Trophoblast cell (in vitro differentiated cells and primary cell): ENCODE measurements around the gene NCOA7.

Experiments used
- DNase-seq, 2 donors: peaks; one replicate each; pipeline ENCODE4 v3.0.0-alpha.2; 2016
- H2AFZ ChIP-seq: 2 replicates; pipeline ENCODE4 v1.6.1; 2013; ENCODE audit warnings: low read length, moderate library complexity, mild to moderate bottlenecking; ENCODE audit not compliant: insufficient read depth, poor library complexity
- H2AK5ac ChIP-seq: 2 replicates; pipeline ENCODE4 v1.6.1; 2013; ENCODE audit warnings: mild to moderate bottlenecking, low read length
- H2BK120ac ChIP-seq: 2 replicates; pipeline ENCODE4 v1.6.1; 2013; ENCODE audit warnings: low read length, mild to moderate bottlenecking, moderate library complexity; ENCODE audit not compliant: insufficient read depth, poor library complexity
- H2BK12ac ChIP-seq: 2 replicates; pipeline ENCODE4 v1.6.1; 2013; ENCODE audit warnings: mild to moderate bottlenecking, low read length, moderate library complexity
- H2BK5ac ChIP-seq: 2 replicates; pipeline ENCODE4 v1.6.1; 2013; ENCODE audit warnings: low read length, low read depth, moderate library complexity, mild to moderate bottlenecking; ENCODE audit not compliant: poor library complexity
- H3K14ac ChIP-seq: 2 replicates; pipeline ENCODE4 v1.6.1; 2013; ENCODE audit warnings: mild to moderate bottlenecking, low read length
- H3K18ac ChIP-seq: 2 replicates; pipeline ENCODE4 v1.6.1; 2013; ENCODE audit warnings: mild to moderate bottlenecking, low read length
- H3K23ac ChIP-seq: 2 replicates; pipeline ENCODE4 v1.6.1; 2013; ENCODE audit warnings: low read length
- H3K27ac ChIP-seq: 2 replicates; pipeline ENCODE4 v1.5.1; 2013; ENCODE audit warnings: low read depth, mild to moderate bottlenecking, inconsistent platforms, low read length, moderate library complexity
- H3K27me3 ChIP-seq: 2 replicates; pipeline ENCODE4 v1.6.1; 2013; ENCODE audit warnings: inconsistent platforms, mild to moderate bottlenecking, low read length, moderate library complexity; ENCODE audit not compliant: insufficient read depth
- H3K36me3 ChIP-seq, 2 experiments: 1 replicate in 1 of 2; 2 replicates in 1 of 2; pipeline ENCODE4 v1.6.1; 2013; ENCODE audit warnings: low read length in 2 of 2, mild to moderate bottlenecking in 2 of 2, moderate library complexity in 1 of 2; ENCODE audit not compliant: insufficient read depth in 2 of 2, control insufficient read depth in 1 of 2
- H3K4ac ChIP-seq: 2 replicates; pipeline ENCODE4 v1.6.1; 2013; ENCODE audit warnings: low read depth, mild to moderate bottlenecking, low read length, moderate library complexity
- H3K4me1 ChIP-seq, 2 experiments: 1 replicate in 1 of 2; 2 replicates in 1 of 2; pipeline ENCODE4 v1.6.1; 2013; ENCODE audit warnings: low read length in 2 of 2, mild to moderate bottlenecking in 2 of 2, moderate library complexity in 1 of 2; ENCODE audit not compliant: insufficient read depth in 2 of 2, control insufficient read depth in 1 of 2
- H3K4me2 ChIP-seq: 2 replicates; pipeline ENCODE4 v1.6.1; 2013; ENCODE audit warnings: inconsistent platforms, mild to moderate bottlenecking, low read length, moderate library complexity
- H3K4me3 ChIP-seq: 2 replicates; pipeline ENCODE4 v1.5.1; 2013; ENCODE audit warnings: mild to moderate bottlenecking, low read depth, low read length, inconsistent platforms
- H3K79me1 ChIP-seq: one replicate; pipeline ENCODE4 v1.6.1; 2013; ENCODE audit warnings: low read length
- H3K79me2 ChIP-seq: 2 replicates; pipeline ENCODE4 v1.6.1; 2013; ENCODE audit warnings: low read length, mild to moderate bottlenecking; ENCODE audit not compliant: control insufficient read depth, insufficient read depth, poor library complexity
- H3K9ac ChIP-seq: 2 replicates; pipeline ENCODE4 v1.6.1; 2013; ENCODE audit warnings: mild to moderate bottlenecking, low read length
- H3K9me3 ChIP-seq: 2 replicates; pipeline ENCODE4 v1.6.1; 2013; ENCODE audit warnings: low read depth, mild to moderate bottlenecking, control low read depth, inconsistent platforms, low read length; ENCODE audit not compliant: insufficient read depth
- H4K12ac ChIP-seq: 2 replicates; pipeline ENCODE4 v1.6.1; 2013; ENCODE audit warnings: low read depth, mild to moderate bottlenecking, low read length, moderate library complexity
- H4K8ac ChIP-seq: 2 replicates; pipeline ENCODE4 v1.6.1; 2013; ENCODE audit warnings: low read depth, mild to moderate bottlenecking, low read length, moderate library complexity
- H4K91ac ChIP-seq: one replicate; pipeline ENCODE4 v1.6.1; 2013; ENCODE audit warnings: low read depth, mild to moderate bottlenecking, low read length, moderate library complexity
- WGBS: extraction: QIAGEN DNeasy Blood & Tissue Kit; methylation state at CpG from one replicate; pipeline ENCODE4 v1.1.7; 2013; ENCODE audit warnings: missing lambda C conversion rate; ENCODE audit not compliant: insufficient read length, insufficient coverage; ENCODE audit errors: extremely low coverage; 5-methylcytosine and 5-hydroxymethylcytosine counted together

Gene NCOA7

DNA sequence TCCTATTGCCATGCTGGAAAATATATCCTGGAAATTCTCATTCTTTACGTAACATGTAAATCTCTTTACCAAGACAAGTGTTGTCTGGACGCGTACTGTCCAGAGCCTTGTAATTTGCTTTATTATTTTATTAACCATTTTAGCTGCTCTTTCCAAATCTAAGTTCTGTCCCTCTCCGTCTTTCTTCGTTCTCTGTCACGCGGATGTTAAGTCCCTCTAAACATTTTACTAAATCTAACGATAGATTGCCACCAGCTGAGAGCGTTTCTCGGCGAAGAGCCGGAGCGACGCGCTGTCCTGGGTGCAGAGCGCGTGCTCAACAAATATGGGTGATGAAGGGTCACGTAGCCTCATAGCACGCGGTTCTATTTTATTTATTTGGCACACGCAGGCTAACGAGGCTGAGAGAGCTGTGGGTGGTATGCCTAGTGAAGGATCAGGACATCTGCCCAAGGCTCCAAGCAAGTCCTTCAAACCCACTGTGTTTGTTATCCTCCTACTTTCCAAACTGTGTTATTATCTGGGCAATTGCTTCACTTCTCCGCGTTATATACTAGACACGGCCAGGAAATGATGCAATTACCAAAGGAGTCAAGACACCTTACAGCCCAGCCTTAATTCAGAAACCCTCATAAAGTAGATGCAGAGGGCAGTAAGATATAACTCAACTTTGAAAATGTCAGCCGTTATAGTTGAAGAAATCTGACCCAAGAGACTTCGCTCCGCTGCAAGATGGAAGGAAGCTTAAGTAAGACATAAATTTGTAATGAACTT, 10.0 kb upstream of the NCOA7 start:
- Histone ChIP-seq H3K18ac (no peak overlapping the region), H3K14ac (peak overlapping the region; percentile 26), H3K23ac (no peak overlapping the region), H2BK12ac (no peak overlapping the region), H2BK5ac (no peak overlapping the region), H3K4ac (no peak overlapping the region), H3K27ac (peak overlapping the region; percentile 27), H4K8ac (peak overlapping the region; percentile 18), H3K79me2 (no peaks in the 10 kb centered on the region), H2AK5ac (no peak overlapping the region), H3K4me2 (peak overlapping the region; percentile 96), H3K79me1 (peaks cover 6% of the 10 kb centered on the region), H4K91ac (peak overlapping the region; percentile 13), H4K12ac (no peak overlapping the region), H3K9ac (peak overlapping the region; percentile 68), H2AFZ (peak overlapping the region; percentile 73), H3K27me3 (no peaks in the 10 kb centered on the region), H3K9me3 (peaks cover 2% of the 10 kb centered on the region), H3K4me1 (no peaks in the 10 kb centered on the region), H2BK120ac (no peak overlapping the region), H3K4me3 (peak overlapping the region; percentile 81), H3K36me3 (no peaks in the 10 kb centered on the region)
- WGBS = no CpG with 5 or more reads among the region's 28 CpGs
- peak; percentile 45 to 73 for DNase-seq

DNA sequence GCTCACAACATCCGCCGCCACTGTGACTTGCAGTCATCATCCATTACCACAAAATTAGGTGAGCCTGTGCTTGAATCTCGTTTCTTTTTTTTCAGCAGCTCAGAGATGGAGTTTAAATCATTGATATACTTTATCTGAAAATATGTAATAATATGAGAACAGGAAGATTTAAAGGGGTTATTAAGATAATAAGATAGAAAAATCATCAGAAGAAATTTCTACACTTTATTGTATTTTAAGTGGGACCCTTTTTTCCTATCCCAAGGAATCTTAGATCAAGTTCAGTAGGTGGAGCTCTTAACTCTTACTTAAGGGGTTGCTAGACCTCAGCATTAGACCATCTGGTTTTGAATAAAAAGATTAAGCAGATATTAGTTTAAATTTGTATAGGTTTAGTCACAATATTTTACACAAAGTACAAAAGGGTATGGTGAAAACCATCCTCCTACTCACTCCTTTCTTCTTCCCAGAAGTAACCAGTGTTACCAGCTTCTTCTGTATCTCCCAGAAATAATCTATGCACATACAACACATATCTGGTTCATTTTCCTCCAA, 9.4 kb upstream of the NCOA7 start:
- peaks cover 6% of the 10 kb centered on the region for H3K79me1 ChIP-seq
- H4K12ac ChIP-seq = no peak overlapping the region
- no peak overlapping the region for H2BK12ac ChIP-seq
- H3K36me3 ChIP-seq = no peaks in the 10 kb centered on the region
- H3K9me3 ChIP-seq = peaks cover 2% of the 10 kb centered on the region
- no peak overlapping the region for H3K23ac ChIP-seq
- peak overlapping the region; percentile 96 for H3K4me2 ChIP-seq
- no peak overlapping the region for H4K91ac ChIP-seq
- H3K79me2 ChIP-seq = no peaks in the 10 kb centered on the region
- H3K4me3 ChIP-seq = peak overlapping the region; percentile 81
- no peak overlapping the region for H3K14ac ChIP-seq
- H2AFZ ChIP-seq = peak overlapping the region; percentile 73
- DNase-seq = no peak
- no peak overlapping the region for H2BK5ac ChIP-seq
- H2AK5ac ChIP-seq = no peak overlapping the region
- H4K8ac ChIP-seq = no peak overlapping the region
- no peaks in the 10 kb centered on the region for H3K4me1 ChIP-seq
- H3K18ac ChIP-seq = no peak overlapping the region
- H2BK120ac ChIP-seq = no peak overlapping the region
- no peak overlapping the region for H3K27ac ChIP-seq
- no peak overlapping the region for H3K4ac ChIP-seq
- H3K27me3 ChIP-seq = no peaks in the 10 kb centered on the region
- no peak overlapping the region for H3K9ac ChIP-seq
- no CpG with 5 or more reads among the region's 3 CpGs for WGBS

DNA sequence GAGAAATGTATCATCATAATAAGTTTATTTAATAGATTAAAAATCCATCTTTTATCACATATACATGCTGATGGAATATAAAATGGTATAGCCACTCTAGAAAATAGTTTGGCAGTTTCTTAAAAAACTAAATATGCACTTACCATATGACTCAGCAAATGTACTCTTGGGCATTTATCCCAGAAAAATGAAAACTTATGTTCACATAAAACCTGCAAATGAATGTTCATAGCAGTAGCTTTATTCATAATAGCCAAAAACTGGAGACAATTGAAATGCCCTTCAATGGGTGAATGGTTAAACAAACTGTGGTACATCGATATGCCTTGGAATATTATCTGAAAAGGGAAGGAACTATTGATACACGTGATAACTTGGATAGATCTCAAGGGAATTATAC, 6.4 kb upstream of the NCOA7 start:
- no peak overlapping the region for H3K4me3 ChIP-seq
- no peaks in the 10 kb centered on the region for H3K36me3 ChIP-seq
- no peak overlapping the region for H2BK12ac ChIP-seq
- no peak overlapping the region for H3K27ac ChIP-seq
- H3K4me2 ChIP-seq = no peak overlapping the region
- H2AFZ ChIP-seq = no peak overlapping the region
- H4K12ac ChIP-seq = no peak overlapping the region
- H4K8ac ChIP-seq = no peak overlapping the region
- H3K27me3 ChIP-seq = no peaks in the 10 kb centered on the region
- peaks cover 2% of the 10 kb centered on the region for H3K9me3 ChIP-seq
- no peak overlapping the region for H3K9ac ChIP-seq
- no peak for DNase-seq
- H3K18ac ChIP-seq = no peak overlapping the region
- WGBS = no CpG with 5 or more reads among the region's 2 CpGs
- H2BK5ac ChIP-seq = no peak overlapping the region
- H4K91ac ChIP-seq = no peak overlapping the region
- H2AK5ac ChIP-seq = no peak overlapping the region
- H3K14ac ChIP-seq = no peak overlapping the region
- no peak overlapping the region for H3K23ac ChIP-seq
- no peaks in the 10 kb centered on the region for H3K4me1 ChIP-seq
- no peaks in the 10 kb centered on the region for H3K79me2 ChIP-seq
- H3K79me1 ChIP-seq = peaks cover 6% of the 10 kb centered on the region
- H2BK120ac ChIP-seq = no peak overlapping the region
- H3K4ac ChIP-seq = no peak overlapping the region

DNA sequence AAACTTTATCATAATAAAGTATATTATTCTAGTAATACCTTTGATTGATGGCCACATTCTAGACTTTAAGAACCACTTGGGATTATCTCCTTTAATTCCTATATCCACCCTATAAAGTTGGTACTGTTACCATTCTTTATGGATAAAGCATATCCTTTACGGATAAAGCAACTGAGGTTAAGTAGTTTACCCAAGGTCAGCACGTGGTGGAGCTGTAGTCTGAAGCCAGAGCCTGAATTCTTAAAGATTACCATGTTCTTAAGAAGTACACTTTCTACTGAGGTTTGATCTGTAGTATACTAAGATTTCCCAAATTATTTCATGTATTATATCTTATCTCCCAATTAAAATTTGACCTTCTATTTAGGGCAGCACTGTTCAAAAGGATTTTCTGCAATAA, 3.0 kb upstream of the NCOA7 start:
- no peak overlapping the region for H4K91ac ChIP-seq
- no peak overlapping the region for H2BK120ac ChIP-seq
- H4K12ac ChIP-seq = no peak overlapping the region
- DNase-seq = peak in 1 of 2 donors; percentile 44
- peaks cover 1% of the 10 kb centered on the region for H3K9me3 ChIP-seq
- H3K79me1 ChIP-seq = peaks cover 15% of the 10 kb centered on the region
- no peaks in the 10 kb centered on the region for H3K36me3 ChIP-seq
- H4K8ac ChIP-seq = no peak overlapping the region
- H3K4me3 ChIP-seq = no peak overlapping the region
- H3K9ac ChIP-seq = no peak overlapping the region
- no peaks in the 10 kb centered on the region for H3K27me3 ChIP-seq
- no peak overlapping the region for H3K14ac ChIP-seq
- no peak overlapping the region for H2BK12ac ChIP-seq
- no peak overlapping the region for H3K4ac ChIP-seq
- no peak overlapping the region for H2AFZ ChIP-seq
- no peak overlapping the region for H3K18ac ChIP-seq
- no peak overlapping the region for H3K27ac ChIP-seq
- no peak overlapping the region for H3K4me2 ChIP-seq
- no peak overlapping the region for H2AK5ac ChIP-seq
- peaks cover 5 to 6% of the 10 kb centered on the region in 2 experiments for H3K4me1 ChIP-seq
- H3K79me2 ChIP-seq = peaks cover 2% of the 10 kb centered on the region
- no peak overlapping the region for H2BK5ac ChIP-seq
- WGBS = no CpG with 5 or more reads among the region's 2 CpGs
- H3K23ac ChIP-seq = no peak overlapping the region
